Activated naive CD8-positive, alpha-beta T cell treated with anti-CD3 and anti-CD28 coated beads for 36 hours (primary cell): ENCODE measurements around the gene PLAGL1. TPM values are rescaled to one million over a fixed set of nuclear protein-coding genes. Genes with fewer than 3 reads are reported as not detected.
"Not testable (repeated sequence)": the region's sequence is repeated elsewhere in the genome, so short reads cannot be mapped to it uniquely, and the experiment has no call there.

Source experiments
- DNase-seq: peaks from one replicate; pipeline ENCODE4 v3.0.0; 2021
- H3K27ac Mint-ChIP-seq: one replicate; pipeline ENCODE4 v1.8.0; 2022; ENCODE audit warnings: mild to moderate bottlenecking, moderate library complexity, mixed read lengths
- H3K27me3 Mint-ChIP-seq: one replicate; pipeline ENCODE4 v1.8.0; 2022; ENCODE audit warnings: mild to moderate bottlenecking, mixed read lengths
- H3K36me3 Mint-ChIP-seq: one replicate; pipeline ENCODE4 v1.8.0; 2021; ENCODE audit warnings: mild to moderate bottlenecking, mixed read lengths
- H3K4me1 Mint-ChIP-seq: one replicate; pipeline ENCODE4 v1.8.0; 2021; ENCODE audit warnings: mixed read lengths
- H3K4me3 Mint-ChIP-seq: one replicate; pipeline ENCODE4 v1.8.0; 2022; ENCODE audit warnings: mild to moderate bottlenecking, moderate library complexity, mixed read lengths
- H3K9me3 Mint-ChIP-seq: one replicate; pipeline ENCODE4 v1.8.0; 2022; ENCODE audit warnings: mixed read lengths
- total RNA-seq, 2 experiments: library from RNA; stranded (reverse); gene quantifications; one replicate each; pipeline ENCODE4 v1.2.3, GENCODE V29; 2021

Gene PLAGL1
- total RNA-seq, 2 experiments from 2014 or later: 13.1 to 14.5 TPM

- Mint-ChIP-seq H3K27ac (no peak overlapping the region), H3K9me3 (no peaks in the 10 kb centered on the region), H3K27me3 (no peaks in the 10 kb centered on the region), H3K4me1 (peaks cover 15% of the 10 kb centered on the region), H3K36me3 (peaks cover 1% of the 10 kb centered on the region), H3K4me3 (no peak overlapping the region)
- peak; percentile 63 for DNase-seq
Observed at GRCh38 chr6:143941852-143942627, 66.0 kb downstream of the PLAGL1 start.

GRCh38 chr6:143940011-143940597, 68.0 kb downstream of the PLAGL1 start:
- no peaks in the 10 kb centered on the region for H3K27me3 Mint-ChIP-seq
- H3K4me1 Mint-ChIP-seq: peaks cover 15% of the 10 kb centered on the region
- no peaks in the 10 kb centered on the region for H3K36me3 Mint-ChIP-seq
- H3K27ac Mint-ChIP-seq: no peak overlapping the region
- DNase-seq: peak; percentile 52
- no peaks in the 10 kb centered on the region for H3K9me3 Mint-ChIP-seq
- H3K4me3 Mint-ChIP-seq: no peak overlapping the region

GRCh38 chr6:143939364-143939763, 68.7 kb downstream of the PLAGL1 start:
- Mint-ChIP-seq H3K36me3 (no peaks in the 10 kb centered on the region), H3K27me3 (no peaks in the 10 kb centered on the region), H3K27ac (no peak overlapping the region), H3K9me3 (no peaks in the 10 kb centered on the region), H3K4me1 (peaks cover 15% of the 10 kb centered on the region), H3K4me3 (no peak overlapping the region)
- DNase-seq: no peak

GRCh38 chr6:143937668-143937970, 70.4 kb downstream of the PLAGL1 start:
- Mint-ChIP-seq H3K4me1 (peaks cover 15% of the 10 kb centered on the region), H3K4me3 (no peak overlapping the region), H3K36me3 (peaks cover 10% of the 10 kb centered on the region), H3K27me3 (no peaks in the 10 kb centered on the region), H3K9me3 (peaks cover 1% of the 10 kb centered on the region), H3K27ac (no peak overlapping the region)
- no peak for DNase-seq

- Mint-ChIP-seq H3K9me3 (peaks cover 5% of the 10 kb centered on the region), H3K4me1 (peaks cover 12% of the 10 kb centered on the region), H3K4me3 (no peak overlapping the region), H3K27ac (no peak overlapping the region), H3K36me3 (peaks cover 14% of the 10 kb centered on the region), H3K27me3 (no peaks in the 10 kb centered on the region)
- DNase-seq: no peak
Observed at GRCh38 chr6:143936778-143937667, 71.0 kb downstream of the PLAGL1 start.

- peaks cover 8% of the 10 kb centered on the region for H3K9me3 Mint-ChIP-seq
- no peak overlapping the region for H3K4me3 Mint-ChIP-seq
- H3K27me3 Mint-ChIP-seq: no peaks in the 10 kb centered on the region
- H3K4me1 Mint-ChIP-seq: peaks cover 10% of the 10 kb centered on the region
- H3K36me3 Mint-ChIP-seq: peaks cover 14% of the 10 kb centered on the region
- no peak for DNase-seq
- H3K27ac Mint-ChIP-seq: no peak overlapping the region
Observed at GRCh38 chr6:143936347-143936746, 71.7 kb downstream of the PLAGL1 start.

- H3K27ac Mint-ChIP-seq: no peak overlapping the region
- peaks cover 16% of the 10 kb centered on the region for H3K36me3 Mint-ChIP-seq
- H3K4me3 Mint-ChIP-seq: no peak overlapping the region
- H3K9me3 Mint-ChIP-seq: peaks cover 15% of the 10 kb centered on the region
- DNase-seq: no peak
- peaks cover 7% of the 10 kb centered on the region for H3K4me1 Mint-ChIP-seq
- no peaks in the 10 kb centered on the region for H3K27me3 Mint-ChIP-seq
Observed at GRCh38 chr6:143934867-143935266, 73.2 kb downstream of the PLAGL1 start.

- Mint-ChIP-seq H3K4me3 (no peak overlapping the region), H3K27ac (no peak overlapping the region), H3K9me3 (peaks cover 15% of the 10 kb centered on the region), H3K4me1 (peaks cover 3% of the 10 kb centered on the region), H3K27me3 (no peaks in the 10 kb centered on the region), H3K36me3 (peaks cover 16% of the 10 kb centered on the region)
- no peak for DNase-seq
Observed at GRCh38 chr6:143934331-143934730, 73.7 kb downstream of the PLAGL1 start.

GRCh38 chr6:143929975-143930374, 78.1 kb downstream of the PLAGL1 start:
- Mint-ChIP-seq H3K27me3 (no peaks in the 10 kb centered on the region), H3K4me1 (no peaks in the 10 kb centered on the region), H3K27ac (no peak overlapping the region), H3K9me3 (peaks cover 21% of the 10 kb centered on the region), H3K36me3 (peaks cover 16% of the 10 kb centered on the region), H3K4me3 (no peak overlapping the region)
- DNase-seq: no peak

GRCh38 chr6:143928853-143929252, 79.2 kb downstream of the PLAGL1 start:
- Mint-ChIP-seq H3K27ac (no peak overlapping the region), H3K36me3 (peaks cover 16% of the 10 kb centered on the region), H3K4me3 (no peak overlapping the region), H3K27me3 (no peaks in the 10 kb centered on the region), H3K4me1 (no peaks in the 10 kb centered on the region), H3K9me3 (peaks cover 20% of the 10 kb centered on the region)
- DNase-seq: no peak

GRCh38 chr6:143917026-143917425, 91.0 kb downstream of the PLAGL1 start:
- H3K4me3 Mint-ChIP-seq, DNase-seq, H3K4me1 Mint-ChIP-seq, H3K27me3 Mint-ChIP-seq, H3K36me3 Mint-ChIP-seq, H3K27ac Mint-ChIP-seq: not testable (repeated sequence)
- peaks cover 20% of the 10 kb centered on the region for H3K9me3 Mint-ChIP-seq

- H3K4me3 Mint-ChIP-seq: no peak overlapping the region
- no peaks in the 10 kb centered on the region for H3K27me3 Mint-ChIP-seq
- H3K9me3 Mint-ChIP-seq: peaks cover 23% of the 10 kb centered on the region
- no peak for DNase-seq
- H3K4me1 Mint-ChIP-seq: no peaks in the 10 kb centered on the region
- peaks cover 20% of the 10 kb centered on the region for H3K36me3 Mint-ChIP-seq
- H3K27ac Mint-ChIP-seq: no peak overlapping the region
Observed at GRCh38 chr6:143912671-143913070, 95.4 kb downstream of the PLAGL1 start.

- Mint-ChIP-seq H3K4me1 (no peaks in the 10 kb centered on the region), H3K36me3 (peaks cover 20% of the 10 kb centered on the region), H3K27me3 (no peaks in the 10 kb centered on the region), H3K4me3 (no peak overlapping the region), H3K9me3 (peaks cover 23% of the 10 kb centered on the region), H3K27ac (no peak overlapping the region)
- DNase-seq: no peak
Observed at GRCh38 chr6:143911028-143911427, 97.0 kb downstream of the PLAGL1 start.

- H3K9me3 Mint-ChIP-seq: no peaks in the 10 kb centered on the region
- H3K27ac Mint-ChIP-seq: no peak overlapping the region
- peaks cover 8% of the 10 kb centered on the region for H3K4me1 Mint-ChIP-seq
- no peaks in the 10 kb centered on the region for H3K36me3 Mint-ChIP-seq
- no peak overlapping the region for H3K4me3 Mint-ChIP-seq
- no peaks in the 10 kb centered on the region for H3K27me3 Mint-ChIP-seq
- DNase-seq: no peak
Observed at GRCh38 chr6:143902827-143903226, 105.2 kb downstream of the PLAGL1 start.
